Endodermal cell (in vitro differentiated cells): ENCODE results near the gene SLC16A9. TPM values are rescaled to one million over a fixed set of nuclear protein-coding genes. Genes with fewer than 3 reads are reported as not detected.

ENCODE experiments used
- DNase-seq: peaks from one replicate; pipeline ENCODE4 v3.0.0-alpha.2; 2017
- H3K27ac ChIP-seq: 2 replicates; pipeline ENCODE4 v1.5.1; 2013; ENCODE audit warnings: mild to moderate bottlenecking, low read depth, low read length, moderate library complexity
- H3K27me3 ChIP-seq: 2 replicates; pipeline ENCODE4 v1.6.1; 2013; ENCODE audit warnings: mild to moderate bottlenecking, low read length, moderate library complexity; ENCODE audit not compliant: insufficient read depth, control insufficient read depth, poor library complexity, severe bottlenecking
- H3K36me3 ChIP-seq: 2 replicates; pipeline ENCODE4 v1.7.0; 2013; ENCODE audit warnings: mild to moderate bottlenecking, low read length, moderate library complexity; ENCODE audit not compliant: control insufficient read depth, insufficient read depth
- H3K4me1 ChIP-seq: one replicate; pipeline ENCODE4 v1.7.0; 2013; ENCODE audit warnings: low read length; ENCODE audit not compliant: control insufficient read depth, insufficient read depth
- H3K4me3 ChIP-seq: 2 replicates; pipeline ENCODE4 v1.5.1; 2013; ENCODE audit warnings: mild to moderate bottlenecking, low read length, moderate library complexity
- H3K9ac ChIP-seq: 2 replicates; pipeline ENCODE4 v1.6.1; 2013; ENCODE audit warnings: mild to moderate bottlenecking, low read length, moderate library complexity; ENCODE audit not compliant: poor library complexity, severe bottlenecking; ENCODE audit errors: extremely low read depth
- H3K9me3 ChIP-seq: 2 replicates; pipeline ENCODE4 v1.6.1; 2013; ENCODE audit warnings: mild to moderate bottlenecking, low read length, moderate library complexity; ENCODE audit not compliant: control insufficient read depth
- H3K27ac Mint-ChIP-seq: 2 replicates; pipeline ENCODE4 v1.8.0; 2020; ENCODE audit warnings: mixed read lengths
- H3K27me3 Mint-ChIP-seq: 2 replicates; pipeline ENCODE4 v1.8.0; 2021; ENCODE audit warnings: mild to moderate bottlenecking, mixed read lengths; ENCODE audit not compliant: insufficient read depth
- H3K36me3 Mint-ChIP-seq: 2 replicates; pipeline ENCODE4 v1.8.0; 2020; ENCODE audit warnings: low read depth, mixed read lengths
- H3K4me1 Mint-ChIP-seq: 2 replicates; pipeline ENCODE4 v1.8.0; 2020; ENCODE audit warnings: mixed read lengths
- H3K4me3 Mint-ChIP-seq: 2 replicates; pipeline ENCODE4 v1.8.0; 2020; ENCODE audit warnings: mild to moderate bottlenecking, moderate library complexity, mixed read lengths
- H3K9me3 Mint-ChIP-seq: 2 replicates; pipeline ENCODE4 v1.8.0; 2020; ENCODE audit warnings: mild to moderate bottlenecking, mixed read lengths
- CTCF ChIP-seq: fragments of 200-600 bp; sonication (generic); conservative IDR thresholded peaks from 2 replicates; pipeline ENCODE4 v1.5.0; 2021; ENCODE audit warnings: antibody characterized with exemption, mild to moderate bottlenecking
- WGBS, 2 experiments: methylation state at CpG; one replicate each; pipeline versions ENCODE4 v1.1.5 to v1.1.7; 2013; ENCODE audit warnings: missing lambda C conversion rate in 2 of 2, mixed read lengths in 1 of 2; ENCODE audit not compliant: insufficient coverage in 1 of 2, insufficient read length in 1 of 2; 5-methylcytosine and 5-hydroxymethylcytosine counted together
- total RNA-seq, 2 donors: library from RNA; stranded (reverse); fragmentation: NEBNext Ultra II Directional in 1 of 2; extraction: Animal tissue kit (Norgen Biotek cat#: 25700) in 1 of 2; gene quantifications; 2 replicates in 1 of 2; 3 replicates in 1 of 2; pipeline ENCODE4 v1.2.1, GENCODE V29; 2021

The SLC16A9 gene
- total RNA-seq, 2 donors from 2014 or later: 4.9 to 19.3 TPM

GRCh38 chr10:59628456-59628855, 81.2 kb downstream of the SLC16A9 start:
- Histone ChIP-seq H3K4me1 (no peaks in the 10 kb centered on the region), H3K36me3 (no peaks in the 10 kb centered on the region), H3K27ac (no peak overlapping the region), H3K9ac (no peak overlapping the region), H3K9me3 (no peaks in the 10 kb centered on the region), H3K27me3 (no peaks in the 10 kb centered on the region), H3K4me3 (no peak overlapping the region)
- 69 to 70% methylated on average over 4 to 6 of the region's 6 CpGs for WGBS, 2 experiments
- Mint-ChIP-seq H3K4me1 (peaks cover 13% of the 10 kb centered on the region), H3K27ac (no peak overlapping the region), H3K9me3 (no peaks in the 10 kb centered on the region), H3K36me3 (no peaks in the 10 kb centered on the region), H3K4me3 (no peak overlapping the region), H3K27me3 (no peaks in the 10 kb centered on the region)
- no peak for DNase-seq
- TF ChIP-seq CTCF: no peak

GRCh38 chr10:59627366-59628018, 82.2 kb downstream of the SLC16A9 start:
- no peak for TF ChIP-seq CTCF
- no peak overlapping the region for H3K4me3 Mint-ChIP-seq
- Histone ChIP-seq H3K27me3 (no peaks in the 10 kb centered on the region), H3K27ac (no peak overlapping the region), H3K4me3 (no peak overlapping the region), H3K36me3 (no peaks in the 10 kb centered on the region), H3K9ac (no peak overlapping the region), H3K9me3 (no peaks in the 10 kb centered on the region), H3K4me1 (no peaks in the 10 kb centered on the region)
- no peaks in the 10 kb centered on the region for H3K9me3 Mint-ChIP-seq
- H3K36me3 Mint-ChIP-seq: no peaks in the 10 kb centered on the region
- H3K4me1 Mint-ChIP-seq: peaks cover 13% of the 10 kb centered on the region
- H3K27ac Mint-ChIP-seq: no peak overlapping the region
- H3K27me3 Mint-ChIP-seq: peaks cover under 1% of the 10 kb centered on the region
- no peak for DNase-seq
- 92 to 94% methylated on average over 3 to 4 of the region's 4 CpGs for WGBS, 2 experiments

GRCh38 chr10:59626523-59626869, 83.2 kb downstream of the SLC16A9 start:
- Histone ChIP-seq H3K27me3 (no peaks in the 10 kb centered on the region), H3K4me1 (no peaks in the 10 kb centered on the region), H3K27ac (no peak overlapping the region), H3K9me3 (no peaks in the 10 kb centered on the region), H3K9ac (no peak overlapping the region), H3K36me3 (no peaks in the 10 kb centered on the region), H3K4me3 (no peak overlapping the region)
- Mint-ChIP-seq H3K9me3 (no peaks in the 10 kb centered on the region), H3K27ac (peak overlapping the region; percentile 67), H3K27me3 (peaks cover 2% of the 10 kb centered on the region), H3K36me3 (no peaks in the 10 kb centered on the region), H3K4me1 (peaks cover 13% of the 10 kb centered on the region), H3K4me3 (no peak overlapping the region)
- no peak for DNase-seq
- WGBS, 2 experiments: 60 to 82% methylated on average over 2 to 3 of the region's 3 CpGs
- no peak for TF ChIP-seq CTCF
